Measurements from ENCODE around the gene ZBTB25. TPM values are rescaled to one million over a fixed set of nuclear protein-coding genes. Genes with fewer than 3 reads are reported as not detected.

The ZBTB25 gene
- total and polyA plus RNA-seq, 2 donors (not counting 1 experiment from before 2014, with no cell fraction given): 7.2 to 9.2 TPM

DNA sequence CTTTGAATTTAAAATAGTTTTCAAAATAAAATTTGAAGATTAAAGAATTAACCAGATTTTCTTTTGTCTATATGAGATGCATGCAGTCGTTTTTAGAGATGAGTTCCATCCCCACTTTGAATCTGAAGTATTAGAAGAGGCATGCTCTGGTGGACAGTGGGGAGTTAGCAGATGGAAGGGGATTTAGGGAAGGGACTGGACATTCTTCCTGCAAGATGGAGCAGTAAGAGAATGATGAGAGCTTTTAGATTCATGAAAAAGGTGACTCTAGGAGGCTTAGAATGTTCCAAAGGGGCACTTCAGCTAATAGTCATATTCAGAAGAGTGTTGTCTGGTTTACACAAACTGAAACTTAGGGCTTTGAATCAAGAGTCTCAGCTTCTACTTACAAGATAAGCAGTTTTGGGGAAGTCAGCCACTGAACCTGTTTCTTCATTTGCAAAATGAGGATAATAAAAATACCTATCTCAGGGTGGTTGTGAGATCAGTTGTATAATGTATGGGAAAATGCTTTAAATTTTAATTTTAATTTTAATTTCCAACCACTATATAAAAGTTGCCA lies 4.7 kb upstream of the ZBTB25 start:
- no peak overlapping the region for H2AFZ ChIP-seq (ENCODE audit: low read length)
- no peak overlapping the region for H3K9ac ChIP-seq (ENCODE audit: insufficient read depth, low read length)
- no peak for DNase-seq (ENCODE audit: low read depth in 2 of 2)
- TF ChIP-seq EZH2 (IDR thresholded peaks at IDR 0.05; ENCODE audit: low read length, missing control alignments) (no peak), CTCF (conservative IDR thresholded peaks at IDR 0.05 in 1 of 2, IDR thresholded peaks at IDR 0.05 in 1 of 2; ENCODE audit: low read depth in 1 of 2, low read length in 2 of 2) (no peak)
- H3K27me3 ChIP-seq (ENCODE audit: control insufficient read depth, insufficient read depth, low read length): no peaks in the 10 kb centered on the region
- H4K20me1 ChIP-seq (ENCODE audit: control insufficient read depth, extremely low read depth, insufficient read depth, low read length): peaks cover 14% of the 10 kb centered on the region
- H3K9me3 ChIP-seq (ENCODE audit: control insufficient read depth, insufficient read depth, low read depth, low read length): no peaks in the 10 kb centered on the region
- peak overlapping the region; percentile 75 for H3K4me2 ChIP-seq (ENCODE audit: extremely low read depth, insufficient read depth, low read length)
- H3K36me3 ChIP-seq (ENCODE audit: control insufficient read depth, insufficient read depth, low read length): no peaks in the 10 kb centered on the region
- peak overlapping the region in 1 of 4 experiments; percentile 25 for H3K4me3 ChIP-seq (replicated peaks in 1 of 4; ENCODE audit: control extremely low read depth in 1 of 4, insufficient read depth in 1 of 4, low read depth in 3 of 4, low read length in 4 of 4)
- peaks cover 7% of the 10 kb centered on the region for H3K4me1 ChIP-seq (ENCODE audit: control insufficient read depth, extremely low read depth, insufficient read depth, low read length)
- no peak overlapping the region for H3K27ac ChIP-seq (ENCODE audit: insufficient read depth, low read length)
- peaks cover 81% of the 10 kb centered on the region for H3K79me2 ChIP-seq (ENCODE audit: control insufficient read depth, insufficient read depth, low read length)

GRCh38 chr14:64507376-64508156 lies 3.9 kb upstream of the ZBTB25 start:
- Histone ChIP-seq H3K27ac (ENCODE audit: insufficient read depth, low read length) (no peak overlapping the region), H3K79me2 (ENCODE audit: control insufficient read depth, insufficient read depth, low read length) (peaks cover 78% of the 10 kb centered on the region), H3K4me1 (ENCODE audit: control insufficient read depth, extremely low read depth, insufficient read depth, low read length) (peaks cover 7% of the 10 kb centered on the region), H3K4me2 (ENCODE audit: extremely low read depth, insufficient read depth, low read length) (peak overlapping the region; percentile 75), H3K36me3 (ENCODE audit: control insufficient read depth, insufficient read depth, low read length) (no peaks in the 10 kb centered on the region), H3K27me3 (ENCODE audit: control insufficient read depth, insufficient read depth, low read length) (no peaks in the 10 kb centered on the region), H2AFZ (ENCODE audit: low read length) (no peak overlapping the region), H3K4me3 (replicated peaks in 1 of 4; ENCODE audit: control extremely low read depth in 1 of 4, insufficient read depth in 1 of 4, low read depth in 3 of 4, low read length in 4 of 4) (peak overlapping the region in 3 of 4 experiments; percentile 0 to 86 (median 23)), H3K9me3 (ENCODE audit: control insufficient read depth, insufficient read depth, low read depth, low read length) (no peaks in the 10 kb centered on the region), H4K20me1 (ENCODE audit: control insufficient read depth, extremely low read depth, insufficient read depth, low read length) (peaks cover 14% of the 10 kb centered on the region), H3K9ac (ENCODE audit: insufficient read depth, low read length) (no peak overlapping the region)
- no peak for TF ChIP-seq EZH2 (IDR thresholded peaks at IDR 0.05; ENCODE audit: low read length, missing control alignments)
- no peak for TF ChIP-seq CTCF (conservative IDR thresholded peaks at IDR 0.05 in 1 of 2, IDR thresholded peaks at IDR 0.05 in 1 of 2; ENCODE audit: low read depth in 1 of 2, low read length in 2 of 2)
- DNase-seq (ENCODE audit: low read depth in 2 of 2): peak; percentile 39 to 44

GRCh38 chr14:64506721-64507120 lies 3.1 kb upstream of the ZBTB25 start:
- Histone ChIP-seq H3K9ac (ENCODE audit: insufficient read depth, low read length) (no peak overlapping the region), H3K79me2 (ENCODE audit: control insufficient read depth, insufficient read depth, low read length) (peaks cover 78% of the 10 kb centered on the region), H4K20me1 (ENCODE audit: control insufficient read depth, extremely low read depth, insufficient read depth, low read length) (peaks cover 14% of the 10 kb centered on the region), H3K36me3 (ENCODE audit: control insufficient read depth, insufficient read depth, low read length) (no peaks in the 10 kb centered on the region), H3K4me1 (ENCODE audit: control insufficient read depth, extremely low read depth, insufficient read depth, low read length) (peaks cover 11% of the 10 kb centered on the region), H3K27ac (ENCODE audit: insufficient read depth, low read length) (peak overlapping the region; percentile 41), H2AFZ (ENCODE audit: low read length) (no peak overlapping the region), H3K9me3 (ENCODE audit: control insufficient read depth, insufficient read depth, low read depth, low read length) (no peaks in the 10 kb centered on the region), H3K27me3 (ENCODE audit: control insufficient read depth, insufficient read depth, low read length) (no peaks in the 10 kb centered on the region), H3K4me2 (ENCODE audit: extremely low read depth, insufficient read depth, low read length) (peak overlapping the region; percentile 27), H3K4me3 (replicated peaks in 1 of 4; ENCODE audit: control extremely low read depth in 1 of 4, insufficient read depth in 1 of 4, low read depth in 3 of 4, low read length in 4 of 4) (peak overlapping the region; percentile 0 to 86 (median 12))
- DNase-seq (ENCODE audit: low read depth in 2 of 2): no peak
- no peak for TF ChIP-seq EZH2 (IDR thresholded peaks at IDR 0.05; ENCODE audit: low read length, missing control alignments)
- TF ChIP-seq CTCF (conservative IDR thresholded peaks at IDR 0.05 in 1 of 2, IDR thresholded peaks at IDR 0.05 in 1 of 2; ENCODE audit: low read depth in 1 of 2, low read length in 2 of 2): no peak
